Germinal center (tissue), 1 donor: ENCODE results near the gene CENPF.

Experiments
- DNase-seq: peaks from one replicate; pipeline ENCODE4 v3.0.0; 2012; ENCODE audit warnings: mixed read lengths, low spot score

CENPF gene

DNA sequence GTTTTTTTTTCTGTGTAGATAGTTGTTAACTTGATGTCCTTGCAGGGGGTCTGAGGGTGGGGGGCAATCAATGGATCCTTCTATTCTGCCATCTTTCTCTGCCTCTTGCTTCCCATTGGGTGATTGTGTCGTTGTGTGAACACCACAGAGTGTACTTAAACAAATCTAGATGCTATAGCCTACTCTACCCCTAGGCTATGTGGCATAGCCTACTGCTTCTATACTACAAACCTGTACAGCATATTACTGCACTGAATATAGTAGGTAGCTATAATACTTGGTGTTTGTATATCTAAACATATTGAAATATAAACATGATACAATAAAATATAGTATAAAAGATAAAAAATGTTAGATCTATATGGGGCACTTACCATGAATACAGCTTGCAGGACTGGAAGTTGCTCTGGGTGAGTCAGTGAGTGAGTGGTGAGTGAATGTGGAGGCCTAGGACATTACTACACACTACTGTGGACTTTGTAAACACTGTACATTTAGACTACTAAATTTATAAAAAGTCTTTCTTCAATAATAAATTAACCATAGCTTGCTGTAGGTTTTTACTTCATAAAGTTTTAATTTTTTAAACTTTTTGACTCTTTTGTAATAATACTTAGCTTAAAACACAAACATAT, 105.4 kb downstream of the CENPF start:
- no peak for DNase-seq

DNA sequence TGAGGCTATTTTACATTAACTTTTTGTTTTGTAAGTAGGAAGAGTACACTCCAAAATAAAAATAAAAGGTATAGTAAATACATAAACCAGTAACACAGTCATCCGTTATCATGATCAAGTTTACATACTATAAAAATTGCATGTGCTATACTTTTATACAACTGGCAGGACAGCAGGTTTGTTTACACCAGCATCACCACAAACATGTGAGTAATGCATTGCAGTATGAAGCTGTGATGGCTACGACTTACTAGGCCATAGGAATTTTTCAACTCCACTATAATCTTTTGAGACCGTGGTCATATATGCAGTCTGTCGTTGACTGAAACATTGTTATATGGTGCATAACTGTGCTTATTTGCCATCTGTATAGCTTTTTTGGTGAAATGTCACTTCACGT, 106.2 kb downstream of the CENPF start:
- no peak for DNase-seq

DNA sequence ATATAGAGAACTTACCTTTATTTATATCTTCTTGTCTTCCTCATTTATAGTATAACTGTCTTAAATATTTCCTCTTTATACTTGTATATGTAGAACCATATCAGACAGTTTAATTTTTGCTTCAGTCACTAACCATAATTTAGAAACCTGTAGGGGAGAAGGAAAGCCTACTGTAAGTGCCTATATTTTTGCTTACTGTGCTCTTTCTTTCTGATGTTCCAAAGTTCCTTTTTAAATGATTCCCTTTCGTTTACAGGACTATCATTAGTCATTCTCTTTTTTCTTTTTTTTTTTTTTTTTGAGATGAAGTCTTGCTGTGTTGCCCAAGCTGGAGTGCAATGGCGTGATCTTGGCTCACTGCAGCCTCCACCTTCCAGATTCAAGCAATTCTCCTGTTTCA, 109.7 kb downstream of the CENPF start:
- DNase-seq: no peak
